Neural progenitor cell (in vitro differentiated cells): Measurements from ENCODE around the gene PPP1R9B.

Experiments used
- EZH2 ChIP-seq: fragments of 200-600 bp; sonication (generic); IDR thresholded peaks from 2 replicates; pipeline ENCODE4 v1.6.1; 2017; ENCODE audit warnings: antibody characterized with exemption, mild to moderate bottlenecking, moderate library complexity
- EZH2phosphoT487 ChIP-seq: fragments of 200-600 bp; sonication (generic); IDR thresholded peaks from 2 replicates; pipeline ENCODE4 v1.6.1; 2017; ENCODE audit warnings: antibody characterized with exemption
- TF ChIP-seq, protein P1 (sequence below): fragments of 200-600 bp; sonication (generic); IDR thresholded peaks from 2 replicates; pipeline ENCODE4 v1.5.1; 2017; ENCODE audit warnings: antibody characterized with exemption, mild to moderate bottlenecking

- TF ChIP-seq EZH2, result no peak
- TF ChIP-seq, protein P1, sequence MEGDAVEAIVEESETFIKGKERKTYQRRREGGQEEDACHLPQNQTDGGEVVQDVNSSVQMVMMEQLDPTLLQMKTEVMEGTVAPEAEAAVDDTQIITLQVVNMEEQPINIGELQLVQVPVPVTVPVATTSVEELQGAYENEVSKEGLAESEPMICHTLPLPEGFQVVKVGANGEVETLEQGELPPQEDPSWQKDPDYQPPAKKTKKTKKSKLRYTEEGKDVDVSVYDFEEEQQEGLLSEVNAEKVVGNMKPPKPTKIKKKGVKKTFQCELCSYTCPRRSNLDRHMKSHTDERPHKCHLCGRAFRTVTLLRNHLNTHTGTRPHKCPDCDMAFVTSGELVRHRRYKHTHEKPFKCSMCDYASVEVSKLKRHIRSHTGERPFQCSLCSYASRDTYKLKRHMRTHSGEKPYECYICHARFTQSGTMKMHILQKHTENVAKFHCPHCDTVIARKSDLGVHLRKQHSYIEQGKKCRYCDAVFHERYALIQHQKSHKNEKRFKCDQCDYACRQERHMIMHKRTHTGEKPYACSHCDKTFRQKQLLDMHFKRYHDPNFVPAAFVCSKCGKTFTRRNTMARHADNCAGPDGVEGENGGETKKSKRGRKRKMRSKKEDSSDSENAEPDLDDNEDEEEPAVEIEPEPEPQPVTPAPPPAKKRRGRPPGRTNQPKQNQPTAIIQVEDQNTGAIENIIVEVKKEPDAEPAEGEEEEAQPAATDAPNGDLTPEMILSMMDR, result no peak
- TF ChIP-seq EZH2phosphoT487, result no peak
Measured at GRCh38 chr17:50177476-50177875, 27.0 kb upstream of the PPP1R9B start.
